Frontal cortex (tissue), 4 donors: ENCODE measurements around the gene MICAL1. TPM values are rescaled to one million over a fixed set of nuclear protein-coding genes. Genes with fewer than 3 reads are reported as not detected.
A peak's percentile ranks its signal among the peaks of the same experiment; 100 is the strongest.

Experiments
- DNase-seq, 2 donors: peaks; one replicate each; pipeline ENCODE4 v3.0.0; 2012; ENCODE audit warnings: low spot score in 2 of 2
- FAIRE-seq: peaks from 2 replicates; lab custom pipeline; 2012; peaks lifted over from hg19 to GRCh38; lab: Jason Lieb, UNC
- total RNA-seq: library from RNA; depleted of rRNA; stranded (reverse); fragments of >200 nt; gene quantifications from one replicate; pipeline ENCODE4 v1.2.3, GENCODE V29; 2014
- donor health status: control.
- donor health status: control.
- donor health status: control.

The MICAL1 gene
- total RNA-seq, 1 donor from 2014 or later: 27.3 TPM

GRCh38 chr6:109443425-109443950, 12.1 kb downstream of the MICAL1 start:
- no peak for DNase-seq
- FAIRE-seq: no peak

GRCh38 chr6:109442393-109442924, 13.1 kb downstream of the MICAL1 start:
- no peak for DNase-seq
- no peak for FAIRE-seq

DNA sequence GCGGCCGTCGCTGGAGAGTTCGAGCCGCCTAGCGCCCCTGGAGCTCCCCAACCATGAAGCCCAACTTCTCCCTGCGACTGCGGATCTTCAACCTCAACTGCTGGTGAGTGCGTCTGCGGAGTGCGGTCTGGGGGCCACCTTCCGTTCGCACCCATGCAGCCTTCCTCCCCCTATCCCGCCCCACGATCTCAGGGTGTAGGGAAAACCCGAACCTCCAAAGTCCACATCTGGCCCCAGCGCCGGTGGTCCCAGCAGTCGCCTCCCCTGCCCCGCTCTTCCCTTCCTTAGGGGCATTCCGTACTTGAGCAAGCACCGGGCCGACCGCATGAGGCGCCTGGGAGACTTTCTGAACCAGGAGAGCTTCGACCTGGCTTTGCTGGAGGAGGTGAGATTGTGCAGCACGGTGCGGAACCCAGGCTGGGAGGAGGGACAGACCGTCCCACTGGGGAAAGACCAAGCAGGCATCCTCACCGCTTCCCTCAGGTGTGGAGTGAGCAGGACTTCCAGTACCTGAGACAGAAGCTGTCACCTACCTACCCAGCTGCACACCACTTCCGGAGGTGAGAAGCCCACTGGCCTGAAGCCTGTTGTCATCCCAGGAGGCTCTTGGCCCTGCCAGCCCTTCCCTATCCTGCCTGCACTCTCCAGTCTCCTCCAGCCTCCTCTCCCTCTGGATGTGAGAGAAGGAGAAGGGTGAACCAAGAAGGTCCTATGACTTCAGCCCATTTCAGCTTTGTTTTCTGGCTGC, 14.3 kb downstream of the MICAL1 start:
- no peak for DNase-seq
- FAIRE-seq: no peak

DNA sequence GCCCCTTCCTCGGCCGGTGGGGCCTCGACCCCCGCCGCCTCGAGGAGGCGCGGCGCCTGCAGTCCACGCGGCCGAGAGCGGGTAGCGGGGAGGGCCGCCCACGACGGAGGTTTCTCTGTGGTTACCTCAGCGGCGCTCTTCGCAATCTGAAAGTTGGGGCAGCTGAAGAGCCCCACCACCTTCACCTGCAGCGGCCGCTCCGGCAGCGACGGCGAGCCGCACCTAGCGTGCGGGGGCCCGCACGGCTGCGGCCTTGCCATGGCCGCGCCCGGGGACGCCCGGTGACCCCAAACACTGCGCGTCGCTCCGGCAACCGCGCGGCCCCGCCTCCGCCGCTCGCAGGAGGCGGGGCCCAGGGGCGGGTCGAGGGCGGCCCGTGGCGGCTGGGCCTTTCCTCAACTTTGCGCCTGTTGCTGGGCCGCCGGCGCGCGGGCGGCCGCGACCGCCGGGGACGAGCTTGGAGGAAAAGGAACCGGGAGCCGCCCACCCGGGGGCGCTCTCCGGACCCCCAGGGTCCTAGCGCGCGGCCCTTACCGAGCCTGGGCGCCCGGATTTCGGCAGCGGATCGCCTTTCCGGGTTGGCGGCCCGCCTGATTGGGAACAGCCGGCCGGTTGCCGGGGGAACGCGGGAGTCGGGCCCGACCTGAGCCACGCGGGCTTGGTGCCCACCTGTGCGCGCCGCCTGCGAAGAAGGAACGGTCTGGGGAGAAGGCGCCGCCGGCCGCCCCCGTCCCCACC, 15.1 kb downstream of the MICAL1 start, which contains the start of the genes PPIL6 and SMPD2:
PPIL6 (minus strand) TSS at position 298 of the 738 bp plus-strand sequence; CDS start at position 260, 38 bp downstream.
SMPD2 (plus strand) TSS at position 394 of the 738 bp plus-strand sequence. CDS start 398 bp downstream, outside the sequence.
- no peak for FAIRE-seq
- peak; percentile 93 to 96 for DNase-seq

GRCh38 chr6:109436041-109436440, 19.5 kb downstream of the MICAL1 start:
- FAIRE-seq (no peak), DNase-seq (no peak)

- FAIRE-seq: no peak
These were observed 21.1 kb downstream of the MICAL1 start for GRCh38 chr6:109434456-109434855.

GRCh38 chr6:109429496-109429895, 26.1 kb downstream of the MICAL1 start:
- DNase-seq (no peak), FAIRE-seq (no peak)

More at GRCh38 chr6:109434456-109434855, 21.1 kb downstream of the MICAL1 start:
- DNase-seq: no peak

DNA sequence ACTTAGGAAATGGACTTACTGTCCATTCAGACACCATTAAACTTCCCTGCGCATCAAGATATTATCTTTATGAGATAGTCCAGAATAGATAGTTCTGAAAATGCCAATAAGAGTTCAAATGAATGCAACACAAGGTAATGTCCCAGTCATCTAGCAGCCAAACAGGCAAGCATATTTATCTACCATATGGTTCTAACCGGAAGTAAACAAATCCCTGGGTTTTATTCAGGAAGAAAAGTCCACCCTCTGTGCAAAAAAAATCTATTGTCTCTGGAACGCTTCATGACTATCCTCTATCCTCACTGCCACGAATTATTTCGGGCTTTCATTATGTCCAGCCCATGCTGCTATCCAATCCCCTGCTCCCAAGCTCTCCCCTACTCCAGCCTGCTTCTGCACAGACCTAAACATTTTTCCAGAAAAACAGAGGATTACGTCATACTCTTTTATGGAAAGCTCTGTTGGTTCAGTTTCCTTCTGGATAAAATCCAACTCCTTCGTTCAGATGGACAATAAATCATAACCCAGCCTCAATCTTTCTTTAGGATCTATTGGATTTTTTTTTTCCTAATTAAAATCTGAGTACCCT, 26.6 kb downstream of the MICAL1 start:
- DNase-seq (no peak), FAIRE-seq (no peak)

DNA sequence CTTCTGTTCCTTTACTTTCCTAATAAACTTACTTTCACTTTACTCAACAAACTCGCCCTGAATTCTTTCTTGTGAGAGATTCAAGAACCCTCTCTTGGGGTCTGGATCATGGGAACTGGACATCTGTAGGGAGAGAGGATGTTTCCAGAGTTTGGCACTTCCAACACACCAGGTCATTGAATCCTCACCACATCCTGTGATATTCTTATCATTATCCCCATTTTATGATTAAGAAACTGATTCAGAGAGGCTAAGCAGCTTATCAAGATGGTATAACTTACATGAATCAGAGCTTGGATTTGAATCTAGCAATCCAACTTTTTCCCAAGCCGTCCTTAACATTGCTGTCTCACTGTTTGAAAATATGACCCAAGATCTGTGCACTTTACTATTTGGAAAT, 30.6 kb downstream of the MICAL1 start:
- DNase-seq: no peak
- no peak for FAIRE-seq

- FAIRE-seq (no peak), DNase-seq (no peak)
These were observed 34.4 kb downstream of the MICAL1 start for GRCh38 chr6:109421184-109421583.

DNA sequence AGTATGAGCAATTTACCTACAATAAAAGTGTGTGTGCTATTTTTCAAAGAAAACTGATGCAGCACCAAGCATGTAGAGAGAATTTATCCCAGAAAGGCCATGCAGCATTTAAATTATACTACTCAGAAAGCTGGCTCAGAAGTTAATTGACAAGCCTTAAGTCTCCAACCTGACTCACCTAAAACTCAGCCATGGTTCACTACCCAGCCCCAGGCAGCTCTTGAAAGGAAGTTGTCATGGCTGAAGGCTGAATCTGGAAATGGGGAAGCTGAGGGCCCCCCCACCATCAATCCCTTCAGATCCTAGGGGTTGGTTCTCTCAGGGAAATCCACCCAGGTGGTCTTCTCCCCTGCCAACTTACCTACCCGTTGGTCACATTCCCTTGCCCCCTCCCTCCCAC, 34.8 kb downstream of the MICAL1 start:
- DNase-seq: no peak
- no peak for FAIRE-seq

- no peak for FAIRE-seq
- no peak for DNase-seq
These were observed 37.9 kb downstream of the MICAL1 start for GRCh38 chr6:109417646-109418045.

GRCh38 chr6:109411034-109411433, 44.5 kb downstream of the MICAL1 start:
- FAIRE-seq: no peak
- DNase-seq: no peak

DNA sequence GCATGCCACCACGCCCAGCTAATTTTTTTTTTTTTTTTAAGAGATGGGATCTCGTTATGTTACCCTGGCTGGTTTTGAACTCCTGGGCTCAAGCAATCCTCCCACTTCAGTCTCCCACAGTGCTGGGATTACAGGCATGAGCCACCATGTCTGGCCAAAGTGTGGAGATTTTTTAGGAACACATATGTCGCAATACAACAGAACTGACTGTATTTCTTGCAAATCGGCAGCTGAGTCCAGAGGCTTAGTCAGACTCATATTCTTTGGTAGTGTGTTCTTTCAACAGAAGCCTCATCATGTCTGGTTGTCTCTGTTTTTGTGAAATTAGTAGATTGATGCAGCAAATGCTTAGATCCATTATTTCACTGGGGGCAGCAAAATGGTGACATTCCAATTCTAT, 49.4 kb downstream of the MICAL1 start:
- FAIRE-seq (no peak), DNase-seq (no peak)

DNA sequence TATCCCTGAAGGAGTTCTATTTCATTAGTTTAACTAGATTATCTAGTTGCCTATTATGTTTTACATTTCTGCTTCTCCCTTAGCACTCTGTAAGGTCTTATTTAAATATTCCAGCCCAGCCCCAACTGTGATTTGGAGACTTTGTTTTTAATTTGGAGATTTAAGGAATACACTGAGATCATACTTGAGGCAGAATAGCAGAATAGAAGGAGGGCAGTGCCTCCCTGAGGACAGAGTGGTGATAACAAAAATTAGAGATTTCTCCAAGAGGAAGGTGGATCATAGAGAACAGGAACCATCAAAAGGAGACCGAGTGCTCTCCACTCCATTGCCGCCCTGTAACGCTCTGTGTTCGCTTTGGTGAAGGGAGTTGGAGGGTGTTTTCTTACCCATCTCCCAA, 58.6 kb downstream of the MICAL1 start:
- DNase-seq: peak in 1 of 2 donors; percentile 27

GRCh38 chr6:109396046-109396718, 59.4 kb downstream of the MICAL1 start:
- DNase-seq: no peak
- FAIRE-seq: no peak

More for the DNA sequence above, 58.6 kb downstream of the MICAL1 start:
- FAIRE-seq: no peak
